ENCODE data around the gene LRSAM1. TPM values are rescaled to one million over a fixed set of nuclear protein-coding genes. Genes with fewer than 3 reads are reported as not detected.

Gene LRSAM1
- total RNA-seq, 1 donor from 2014 or later, result 38.0 TPM

DNA sequence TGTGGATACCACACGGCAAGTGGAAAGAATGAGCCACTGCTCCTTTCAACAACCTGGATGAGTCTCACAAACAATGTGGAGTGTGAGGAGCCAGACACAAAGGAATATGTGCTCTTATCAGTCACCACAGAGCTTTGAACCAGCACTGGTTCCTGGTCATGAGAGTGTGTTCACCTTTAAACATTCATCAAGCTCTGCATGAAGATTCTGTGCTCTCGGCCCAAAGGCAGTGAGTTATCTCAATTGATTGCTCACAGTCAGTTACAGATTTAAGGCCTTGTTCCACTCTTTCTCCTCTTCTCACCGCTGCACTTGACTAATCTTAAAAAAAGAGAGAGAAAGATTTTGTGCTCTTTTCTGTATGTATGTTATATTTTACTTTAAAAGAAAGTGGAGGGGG lies 19.4 kb downstream of the LRSAM1 start:
- H3K36me3 Mint-ChIP-seq (ENCODE audit: unreplicated experiment), result peaks cover 10% of the 10 kb centered on the region
- peaks cover 1% of the 10 kb centered on the region for H3K9me3 Mint-ChIP-seq (ENCODE audit: unreplicated experiment)
- DNase-seq, result no peak
- H3K4me1 Mint-ChIP-seq (ENCODE audit: low read depth, unreplicated experiment), result no peaks in the 10 kb centered on the region
- no peak overlapping the region for H3K27ac Mint-ChIP-seq (ENCODE audit: unreplicated experiment)
- H3K27me3 Mint-ChIP-seq (ENCODE audit: unreplicated experiment), result no peaks in the 10 kb centered on the region
- TF ChIP-seq, protein P1, sequence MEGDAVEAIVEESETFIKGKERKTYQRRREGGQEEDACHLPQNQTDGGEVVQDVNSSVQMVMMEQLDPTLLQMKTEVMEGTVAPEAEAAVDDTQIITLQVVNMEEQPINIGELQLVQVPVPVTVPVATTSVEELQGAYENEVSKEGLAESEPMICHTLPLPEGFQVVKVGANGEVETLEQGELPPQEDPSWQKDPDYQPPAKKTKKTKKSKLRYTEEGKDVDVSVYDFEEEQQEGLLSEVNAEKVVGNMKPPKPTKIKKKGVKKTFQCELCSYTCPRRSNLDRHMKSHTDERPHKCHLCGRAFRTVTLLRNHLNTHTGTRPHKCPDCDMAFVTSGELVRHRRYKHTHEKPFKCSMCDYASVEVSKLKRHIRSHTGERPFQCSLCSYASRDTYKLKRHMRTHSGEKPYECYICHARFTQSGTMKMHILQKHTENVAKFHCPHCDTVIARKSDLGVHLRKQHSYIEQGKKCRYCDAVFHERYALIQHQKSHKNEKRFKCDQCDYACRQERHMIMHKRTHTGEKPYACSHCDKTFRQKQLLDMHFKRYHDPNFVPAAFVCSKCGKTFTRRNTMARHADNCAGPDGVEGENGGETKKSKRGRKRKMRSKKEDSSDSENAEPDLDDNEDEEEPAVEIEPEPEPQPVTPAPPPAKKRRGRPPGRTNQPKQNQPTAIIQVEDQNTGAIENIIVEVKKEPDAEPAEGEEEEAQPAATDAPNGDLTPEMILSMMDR (IDR thresholded peaks at IDR 0.05; ENCODE audit: partially characterized antibody, unreplicated experiment), result no peak
- no peak overlapping the region for H3K4me3 Mint-ChIP-seq (ENCODE audit: unreplicated experiment)

DNA sequence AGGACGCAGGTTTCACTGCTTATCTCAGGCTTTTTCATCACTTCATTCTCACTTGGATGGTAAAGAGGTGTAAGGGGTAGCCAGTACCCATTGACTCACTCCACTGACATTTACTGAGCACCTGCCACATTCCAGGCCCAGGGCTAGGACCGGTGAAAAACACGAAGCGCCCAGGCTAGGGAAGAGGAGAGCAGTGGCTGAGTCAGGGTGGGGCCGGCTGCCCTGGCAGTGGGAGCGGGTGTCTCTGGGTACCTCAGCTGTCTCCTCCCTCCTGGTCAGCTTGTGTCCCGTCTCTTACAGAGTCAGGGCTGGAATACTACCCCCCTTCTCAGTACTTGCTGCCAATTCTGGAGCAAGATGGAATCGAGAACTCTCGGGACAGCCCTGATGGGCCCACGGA lies 22.2 kb downstream of the LRSAM1 start:
- Mint-ChIP-seq H3K27me3 (ENCODE audit: unreplicated experiment) (no peaks in the 10 kb centered on the region), H3K27ac (ENCODE audit: unreplicated experiment) (no peak overlapping the region), H3K9me3 (ENCODE audit: unreplicated experiment) (peaks cover 1% of the 10 kb centered on the region), H3K36me3 (ENCODE audit: unreplicated experiment) (peaks cover 8% of the 10 kb centered on the region), H3K4me1 (ENCODE audit: low read depth, unreplicated experiment) (no peaks in the 10 kb centered on the region), H3K4me3 (ENCODE audit: unreplicated experiment) (no peak overlapping the region)
- DNase-seq, result no peak
- TF ChIP-seq, protein P1 (IDR thresholded peaks at IDR 0.05; ENCODE audit: partially characterized antibody, unreplicated experiment), result no peak

DNA sequence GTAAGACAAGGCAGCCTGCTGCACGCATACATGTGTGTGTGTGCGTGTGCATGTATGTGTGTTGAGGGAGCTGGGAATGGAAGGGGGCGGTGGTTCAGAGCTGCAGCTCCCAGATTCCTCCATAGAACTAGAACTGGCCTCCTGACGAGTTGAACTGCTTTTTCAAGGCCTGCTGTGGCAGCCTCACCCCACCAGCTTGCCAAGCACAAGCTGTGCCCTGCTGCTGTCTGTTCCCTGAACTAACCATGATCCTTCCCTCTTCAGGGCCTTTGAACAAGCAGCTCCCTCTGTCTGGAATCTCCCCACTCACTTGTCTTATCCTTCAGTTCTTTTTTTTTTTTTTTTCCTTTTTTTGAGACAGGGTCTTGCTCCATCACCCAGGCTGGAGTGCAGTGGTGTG lies 22.6 kb downstream of the LRSAM1 start:
- H3K27ac Mint-ChIP-seq (ENCODE audit: unreplicated experiment), result no peak overlapping the region
- no peaks in the 10 kb centered on the region for H3K4me1 Mint-ChIP-seq (ENCODE audit: low read depth, unreplicated experiment)
- H3K9me3 Mint-ChIP-seq (ENCODE audit: unreplicated experiment), result peaks cover 1% of the 10 kb centered on the region
- no peak overlapping the region for H3K4me3 Mint-ChIP-seq (ENCODE audit: unreplicated experiment)
- H3K27me3 Mint-ChIP-seq (ENCODE audit: unreplicated experiment), result no peaks in the 10 kb centered on the region
- peaks cover 8% of the 10 kb centered on the region for H3K36me3 Mint-ChIP-seq (ENCODE audit: unreplicated experiment)
- no peak for DNase-seq
- TF ChIP-seq, protein P1 (IDR thresholded peaks at IDR 0.05; ENCODE audit: partially characterized antibody, unreplicated experiment), result no peak

DNA sequence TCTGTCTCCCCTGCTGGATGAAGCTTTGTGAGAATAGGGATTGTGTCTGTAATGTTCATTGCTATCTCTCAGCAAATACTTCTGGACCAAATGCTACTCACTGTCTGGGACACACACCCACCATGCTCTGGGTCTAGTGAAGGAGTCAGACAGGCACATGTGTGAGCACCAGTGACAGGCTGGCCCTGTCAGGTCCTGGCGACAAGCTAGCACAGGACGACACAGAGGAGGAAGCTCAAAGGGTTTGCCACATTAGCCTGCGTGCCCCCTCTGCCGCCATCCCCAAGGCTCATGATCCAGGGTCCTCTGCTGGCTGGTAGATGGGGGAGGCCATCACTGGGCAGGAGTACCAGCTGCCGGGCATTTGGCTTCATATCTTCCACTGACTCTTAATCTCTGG lies 23.3 kb downstream of the LRSAM1 start:
- H3K4me3 Mint-ChIP-seq (ENCODE audit: unreplicated experiment), result no peak overlapping the region
- H3K36me3 Mint-ChIP-seq (ENCODE audit: unreplicated experiment), result peaks cover 8% of the 10 kb centered on the region
- no peaks in the 10 kb centered on the region for H3K27me3 Mint-ChIP-seq (ENCODE audit: unreplicated experiment)
- H3K9me3 Mint-ChIP-seq (ENCODE audit: unreplicated experiment), result peaks cover 1% of the 10 kb centered on the region
- DNase-seq, result no peak
- TF ChIP-seq, protein P1 (IDR thresholded peaks at IDR 0.05; ENCODE audit: partially characterized antibody, unreplicated experiment), result no peak
- H3K27ac Mint-ChIP-seq (ENCODE audit: unreplicated experiment), result no peak overlapping the region
- no peaks in the 10 kb centered on the region for H3K4me1 Mint-ChIP-seq (ENCODE audit: low read depth, unreplicated experiment)

DNA sequence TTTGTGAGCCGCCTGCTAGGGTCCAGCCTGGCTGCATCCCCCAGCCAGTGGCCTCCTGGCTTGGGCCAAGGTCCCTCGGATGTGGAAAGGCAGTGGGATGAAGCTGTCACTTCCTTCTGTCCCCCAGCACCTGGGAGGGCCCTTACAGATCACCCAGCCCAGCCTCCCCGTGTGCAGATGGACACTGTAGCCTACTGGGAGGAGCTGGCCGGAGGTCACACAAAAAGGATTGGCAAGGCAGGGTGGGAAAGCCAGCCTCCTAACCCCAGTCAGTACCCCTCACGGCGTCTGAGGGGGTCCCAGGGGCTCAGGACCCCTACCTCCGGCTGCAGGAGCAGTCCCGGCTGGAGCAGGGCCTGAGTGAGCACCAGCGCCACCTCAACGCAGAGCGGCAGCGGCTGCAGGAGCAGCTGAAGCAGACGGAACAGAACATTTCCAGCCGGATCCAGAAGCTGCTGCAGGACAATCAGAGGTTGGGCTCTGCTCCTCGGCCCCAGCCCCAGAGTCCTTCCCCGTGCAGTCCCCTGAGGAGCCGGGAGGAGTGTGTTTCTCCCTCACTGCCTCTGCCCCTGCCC lies 28.3 kb downstream of the LRSAM1 start:
- peaks cover 1% of the 10 kb centered on the region for H3K27me3 Mint-ChIP-seq (ENCODE audit: unreplicated experiment)
- H3K4me1 Mint-ChIP-seq (ENCODE audit: low read depth, unreplicated experiment), result no peaks in the 10 kb centered on the region
- H3K27ac Mint-ChIP-seq (ENCODE audit: unreplicated experiment), result no peak overlapping the region
- no peak overlapping the region for H3K4me3 Mint-ChIP-seq (ENCODE audit: unreplicated experiment)
- TF ChIP-seq, protein P1 (IDR thresholded peaks at IDR 0.05; ENCODE audit: partially characterized antibody, unreplicated experiment), result no peak
- DNase-seq, result no peak
- H3K9me3 Mint-ChIP-seq (ENCODE audit: unreplicated experiment), result no peaks in the 10 kb centered on the region
- H3K36me3 Mint-ChIP-seq (ENCODE audit: unreplicated experiment), result peaks cover 8% of the 10 kb centered on the region

Measured in glutamatergic neuron (in vitro differentiated cells).